SU-DHL-6 (cell line): Measurements from ENCODE around the gene SPC25.

ENCODE experiments used
- H2AFZ ChIP-seq: fragments of 200-600 bp; sonication (generic); 2 replicates; pipeline ENCODE4 v1.6.1; 2014; ENCODE audit warnings: low read depth, mild to moderate bottlenecking, moderate library complexity, mixed read lengths, antibody characterized with exemption, low read length; ENCODE audit not compliant: severe bottlenecking
- H3F3A ChIP-seq: fragments of 200-600 bp; shearing (Covaris generic); 2 replicates; pipeline ENCODE4 v1.6.0; 2016; ENCODE audit warnings: antibody characterized with exemption, mild to moderate bottlenecking; ENCODE audit not compliant: insufficient read depth
- H3K27ac ChIP-seq: fragments of 200-600 bp; sonication (generic); 2 replicates; pipeline ENCODE4 v1.5.1; 2016; ENCODE audit warnings: low read depth, mild to moderate bottlenecking, low read length, moderate library complexity, mixed read lengths
- H3K27me3 ChIP-seq: fragments of 200-600 bp; sonication (generic), shearing (Covaris generic); 2 replicates; pipeline ENCODE4 v1.6.0; 2014; ENCODE audit warnings: mild to moderate bottlenecking, low read length
- H3K36me3 ChIP-seq: fragments of 200-600 bp; sonication (generic); 2 replicates; pipeline ENCODE4 v1.6.1; 2014; ENCODE audit warnings: mild to moderate bottlenecking, low read length, mixed read lengths
- H3K4me2 ChIP-seq: fragments of 300-600, 200-600 bp; shearing (Covaris generic), sonication (generic); 2 replicates; pipeline ENCODE4 v1.6.0; 2014; ENCODE audit warnings: low read length, low read depth, mild to moderate bottlenecking; ENCODE audit not compliant: poor library complexity, severe bottlenecking
- H3K4me3 ChIP-seq: fragments of 200-600 bp; sonication (generic); 2 replicates; pipeline ENCODE4 v1.5.1; 2014; ENCODE audit warnings: antibody characterized with exemption, low read length, mild to moderate bottlenecking, mixed read lengths; ENCODE audit not compliant: insufficient read depth, poor library complexity, severe bottlenecking
- H3K79me2 ChIP-seq: fragments of 200-600 bp; sonication (generic); 2 replicates; pipeline ENCODE4 v1.6.1; 2014; ENCODE audit warnings: mild to moderate bottlenecking, low read length, moderate library complexity; ENCODE audit not compliant: insufficient read depth
- H3K9ac ChIP-seq: fragments of 200-600 bp; sonication (generic); 2 replicates; pipeline ENCODE4 v1.7.0; 2014; ENCODE audit warnings: mild to moderate bottlenecking, low read length
- H3K9me2 ChIP-seq: fragments of 200-600 bp; sonication (generic); replicated peaks from 2 replicates; pipeline ENCODE4 v1.6.1; 2014; ENCODE audit warnings: low read length; ENCODE audit not compliant: insufficient read depth
- H3K9me3 ChIP-seq: fragments of 200-600 bp; sonication (generic); 2 replicates; pipeline ENCODE4 v1.6.1; 2014; ENCODE audit warnings: low read length, mixed read lengths; ENCODE audit not compliant: insufficient read depth
- H4K20me1 ChIP-seq: fragments of 200-600 bp; sonication (generic); 2 replicates; pipeline ENCODE4 v1.6.1; 2014; ENCODE audit warnings: low read depth, mild to moderate bottlenecking, antibody characterized with exemption, low read length, moderate library complexity, mixed read lengths
- EZH2phosphoT487 ChIP-seq: fragments of 200-600 bp; sonication (generic), shearing (Covaris generic); conservative IDR thresholded peaks from 2 replicates; pipeline ENCODE4 v1.6.1; 2018; ENCODE audit warnings: mild to moderate bottlenecking, antibody characterized with exemption, low read length, moderate library complexity, mixed read lengths
- TF ChIP-seq, protein P1 (sequence below): fragments of 200-600 bp; sonication (generic); IDR thresholded peaks from one replicate; pipeline ENCODE4 v1.5.1; 2017; ENCODE audit warnings: antibody characterized with exemption, mild to moderate bottlenecking, low read length, moderate library complexity; ENCODE audit not compliant: insufficient read depth, poor library complexity, severe bottlenecking

Gene SPC25

DNA sequence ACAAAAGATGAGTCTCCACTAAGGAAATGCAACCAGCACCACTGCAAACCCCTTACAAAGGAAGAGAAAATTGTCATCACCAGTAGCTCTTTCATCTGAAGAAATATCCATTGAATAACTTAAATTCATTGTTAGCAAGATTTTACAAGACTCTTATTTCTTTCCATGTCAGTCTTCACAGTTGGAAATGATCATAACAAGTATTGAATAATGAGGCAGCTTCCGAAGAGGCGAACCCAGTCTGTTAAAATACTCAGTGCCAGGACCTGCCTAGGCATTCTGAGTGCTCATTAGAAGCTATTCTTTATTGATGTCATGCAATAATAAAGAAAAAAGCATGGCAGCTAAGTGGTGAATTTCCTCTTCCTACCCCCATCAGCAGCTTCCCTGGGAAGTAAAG lies 54.3 kb downstream of the SPC25 start:
- no peaks in the 10 kb centered on the region for H3F3A ChIP-seq
- no peaks in the 10 kb centered on the region for H3K36me3 ChIP-seq
- H3K4me2 ChIP-seq, result no peak overlapping the region
- H2AFZ ChIP-seq, result no peak overlapping the region
- H4K20me1 ChIP-seq, result no peaks in the 10 kb centered on the region
- no peaks in the 10 kb centered on the region for H3K79me2 ChIP-seq
- H3K9ac ChIP-seq, result no peak overlapping the region
- H3K4me3 ChIP-seq, result no peak overlapping the region
- TF ChIP-seq EZH2phosphoT487, result no peak
- TF ChIP-seq, protein P1, sequence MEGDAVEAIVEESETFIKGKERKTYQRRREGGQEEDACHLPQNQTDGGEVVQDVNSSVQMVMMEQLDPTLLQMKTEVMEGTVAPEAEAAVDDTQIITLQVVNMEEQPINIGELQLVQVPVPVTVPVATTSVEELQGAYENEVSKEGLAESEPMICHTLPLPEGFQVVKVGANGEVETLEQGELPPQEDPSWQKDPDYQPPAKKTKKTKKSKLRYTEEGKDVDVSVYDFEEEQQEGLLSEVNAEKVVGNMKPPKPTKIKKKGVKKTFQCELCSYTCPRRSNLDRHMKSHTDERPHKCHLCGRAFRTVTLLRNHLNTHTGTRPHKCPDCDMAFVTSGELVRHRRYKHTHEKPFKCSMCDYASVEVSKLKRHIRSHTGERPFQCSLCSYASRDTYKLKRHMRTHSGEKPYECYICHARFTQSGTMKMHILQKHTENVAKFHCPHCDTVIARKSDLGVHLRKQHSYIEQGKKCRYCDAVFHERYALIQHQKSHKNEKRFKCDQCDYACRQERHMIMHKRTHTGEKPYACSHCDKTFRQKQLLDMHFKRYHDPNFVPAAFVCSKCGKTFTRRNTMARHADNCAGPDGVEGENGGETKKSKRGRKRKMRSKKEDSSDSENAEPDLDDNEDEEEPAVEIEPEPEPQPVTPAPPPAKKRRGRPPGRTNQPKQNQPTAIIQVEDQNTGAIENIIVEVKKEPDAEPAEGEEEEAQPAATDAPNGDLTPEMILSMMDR, result no peak
- no peaks in the 10 kb centered on the region for H3K9me2 ChIP-seq
- no peaks in the 10 kb centered on the region for H3K9me3 ChIP-seq
- H3K27ac ChIP-seq, result no peak overlapping the region
- H3K27me3 ChIP-seq, result no peaks in the 10 kb centered on the region

DNA sequence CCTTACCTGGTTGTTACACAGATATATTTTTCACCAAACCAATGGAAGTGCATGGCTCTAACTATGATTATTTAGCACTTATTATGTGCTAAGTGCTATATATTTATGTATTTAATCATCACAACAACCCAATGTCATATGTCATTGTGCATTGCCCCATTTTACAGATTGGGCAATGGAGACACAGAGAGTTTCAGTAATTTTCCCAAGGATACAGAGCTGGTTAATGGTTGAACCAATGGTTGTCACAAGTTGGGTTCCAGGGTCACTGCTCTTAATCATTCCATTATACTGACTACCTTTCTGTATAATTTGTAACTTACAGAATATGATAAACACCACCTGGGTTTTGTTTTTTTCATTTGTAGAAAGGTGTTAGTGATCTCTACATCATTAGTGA lies 58.6 kb downstream of the SPC25 start:
- Histone ChIP-seq H3K27me3 (no peaks in the 10 kb centered on the region), H3K4me2 (no peak overlapping the region), H3K27ac (no peak overlapping the region), H3K9me2 (no peaks in the 10 kb centered on the region), H2AFZ (no peak overlapping the region), H3K79me2 (no peaks in the 10 kb centered on the region), H4K20me1 (no peaks in the 10 kb centered on the region), H3F3A (no peaks in the 10 kb centered on the region), H3K4me3 (no peak overlapping the region), H3K36me3 (no peaks in the 10 kb centered on the region), H3K9ac (no peak overlapping the region), H3K9me3 (no peaks in the 10 kb centered on the region)
- TF ChIP-seq, protein P1, result no peak
- no peak for TF ChIP-seq EZH2phosphoT487

DNA sequence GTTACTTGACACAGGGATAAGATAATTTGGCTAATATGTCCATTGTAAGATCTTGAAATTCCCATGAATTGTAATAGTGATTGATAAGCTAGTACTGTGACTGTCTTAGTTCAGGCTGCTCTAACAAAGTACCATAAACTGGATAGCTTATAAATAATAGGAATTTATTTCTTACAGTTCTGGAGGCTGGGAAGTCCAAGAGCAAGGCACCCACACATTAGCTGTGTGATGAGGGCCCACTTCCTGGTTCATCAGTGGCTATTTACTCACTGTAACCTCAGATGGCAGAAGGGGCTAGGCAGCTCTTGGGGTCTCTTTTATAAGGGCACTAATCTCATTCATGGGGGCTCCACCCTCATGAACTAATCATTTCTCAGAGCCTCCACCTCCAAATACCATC lies 59.3 kb downstream of the SPC25 start:
- Histone ChIP-seq H3K4me3 (no peak overlapping the region), H2AFZ (no peak overlapping the region), H3K27ac (no peak overlapping the region), H3F3A (no peaks in the 10 kb centered on the region), H4K20me1 (no peaks in the 10 kb centered on the region), H3K4me2 (no peak overlapping the region), H3K27me3 (no peaks in the 10 kb centered on the region), H3K9me3 (no peaks in the 10 kb centered on the region), H3K9me2 (no peaks in the 10 kb centered on the region), H3K9ac (no peak overlapping the region), H3K36me3 (no peaks in the 10 kb centered on the region), H3K79me2 (no peaks in the 10 kb centered on the region)
- TF ChIP-seq, protein P1, result no peak
- no peak for TF ChIP-seq EZH2phosphoT487
